ENCODE data around the gene ALDH1A2. TPM values are rescaled to one million over a fixed set of nuclear protein-coding genes. Genes with fewer than 3 reads are reported as not detected.

Gene ALDH1A2
- total RNA-seq, 1 experiment from 2014 or later: not detected

GRCh38 chr15:57925650-57926049 is 139.9 kb downstream of the ALDH1A2 start:
- Histone ChIP-seq H3K4me2 (ENCODE audit: low read depth, low read length, poor library complexity, severe bottlenecking) (no peak overlapping the region), H3K9me2 (replicated peaks; ENCODE audit: insufficient read depth, low read length) (no peaks in the 10 kb centered on the region), H4K20me1 (ENCODE audit: insufficient read depth, low read depth, low read length) (no peaks in the 10 kb centered on the region), H3K27me3 (ENCODE audit: low read length) (no peaks in the 10 kb centered on the region), H3K27ac (ENCODE audit: low read length) (no peak overlapping the region), H3K9me3 (ENCODE audit: low read length) (no peaks in the 10 kb centered on the region), H3K36me3 (ENCODE audit: insufficient read depth, low read length) (no peaks in the 10 kb centered on the region), H3K4me3 (ENCODE audit: low read length) (no peak overlapping the region), H3K4me1 (ENCODE audit: low read length) (no peaks in the 10 kb centered on the region), H3K9ac (ENCODE audit: low read length) (no peak overlapping the region), H2AFZ (ENCODE audit: low read length) (no peak overlapping the region), H3K79me2 (ENCODE audit: low read length) (no peaks in the 10 kb centered on the region)
- DNase-seq: no peak

DNA sequence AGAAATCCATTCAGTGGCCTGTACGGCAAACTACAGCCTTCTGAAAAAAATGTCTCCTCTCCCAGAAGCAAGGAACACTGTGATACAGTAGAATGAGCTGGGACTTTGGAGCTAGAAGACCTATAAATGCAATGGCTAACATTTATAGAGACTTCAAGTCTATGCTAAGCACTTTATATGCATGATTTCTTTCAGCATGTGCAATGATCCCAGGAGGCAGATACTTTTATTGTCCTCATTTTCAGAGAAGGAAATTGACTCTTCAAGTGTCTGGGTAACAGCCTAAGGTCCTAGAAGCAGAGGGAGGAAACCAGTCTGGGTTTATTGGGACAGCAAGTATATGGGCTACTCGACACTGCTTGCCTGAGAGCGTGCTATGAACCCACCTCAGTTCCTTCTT is 140.9 kb downstream of the ALDH1A2 start:
- H4K20me1 ChIP-seq (ENCODE audit: insufficient read depth, low read depth, low read length): no peaks in the 10 kb centered on the region
- no peaks in the 10 kb centered on the region for H3K27me3 ChIP-seq (ENCODE audit: low read length)
- H3K4me2 ChIP-seq (ENCODE audit: low read depth, low read length, poor library complexity, severe bottlenecking): no peak overlapping the region
- H3K9me3 ChIP-seq (ENCODE audit: low read length): no peaks in the 10 kb centered on the region
- H3K4me3 ChIP-seq (ENCODE audit: low read length): no peak overlapping the region
- no peak overlapping the region for H3K9ac ChIP-seq (ENCODE audit: low read length)
- DNase-seq: no peak
- no peak overlapping the region for H3K27ac ChIP-seq (ENCODE audit: low read length)
- H3K36me3 ChIP-seq (ENCODE audit: insufficient read depth, low read length): no peaks in the 10 kb centered on the region
- no peak overlapping the region for H2AFZ ChIP-seq (ENCODE audit: low read length)
- H3K79me2 ChIP-seq (ENCODE audit: low read length): no peaks in the 10 kb centered on the region
- H3K9me2 ChIP-seq (replicated peaks; ENCODE audit: insufficient read depth, low read length): no peaks in the 10 kb centered on the region
- no peaks in the 10 kb centered on the region for H3K4me1 ChIP-seq (ENCODE audit: low read length)

DNA sequence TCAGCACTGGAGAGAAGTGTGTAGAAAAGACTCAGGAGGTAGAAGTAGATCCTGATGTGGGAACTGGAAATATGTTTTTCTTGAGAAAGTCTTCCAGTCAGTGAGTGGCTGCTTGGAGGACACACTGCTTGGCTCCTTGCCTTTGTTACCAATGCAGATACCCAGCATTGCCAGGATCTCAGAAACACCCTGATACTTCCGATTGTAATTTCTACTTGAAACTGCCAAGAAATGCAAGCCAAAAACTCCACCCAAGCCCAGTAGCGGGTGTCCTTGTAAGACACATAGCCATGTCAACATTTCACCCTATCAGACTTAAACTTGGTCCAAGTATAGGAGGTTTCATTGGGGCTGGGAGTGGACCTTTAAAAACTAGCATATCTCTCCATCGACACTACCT is 141.8 kb downstream of the ALDH1A2 start:
- Histone ChIP-seq H3K4me3 (ENCODE audit: low read length) (no peak overlapping the region), H3K4me2 (ENCODE audit: low read depth, low read length, poor library complexity, severe bottlenecking) (no peak overlapping the region), H3K36me3 (ENCODE audit: insufficient read depth, low read length) (no peaks in the 10 kb centered on the region), H3K79me2 (ENCODE audit: low read length) (no peaks in the 10 kb centered on the region), H3K9ac (ENCODE audit: low read length) (no peak overlapping the region), H2AFZ (ENCODE audit: low read length) (no peak overlapping the region), H3K4me1 (ENCODE audit: low read length) (no peaks in the 10 kb centered on the region), H3K9me2 (replicated peaks; ENCODE audit: insufficient read depth, low read length) (no peaks in the 10 kb centered on the region), H3K27ac (ENCODE audit: low read length) (no peak overlapping the region), H3K9me3 (ENCODE audit: low read length) (no peaks in the 10 kb centered on the region), H4K20me1 (ENCODE audit: insufficient read depth, low read depth, low read length) (no peaks in the 10 kb centered on the region), H3K27me3 (ENCODE audit: low read length) (no peaks in the 10 kb centered on the region)
- no peak for DNase-seq

DNA sequence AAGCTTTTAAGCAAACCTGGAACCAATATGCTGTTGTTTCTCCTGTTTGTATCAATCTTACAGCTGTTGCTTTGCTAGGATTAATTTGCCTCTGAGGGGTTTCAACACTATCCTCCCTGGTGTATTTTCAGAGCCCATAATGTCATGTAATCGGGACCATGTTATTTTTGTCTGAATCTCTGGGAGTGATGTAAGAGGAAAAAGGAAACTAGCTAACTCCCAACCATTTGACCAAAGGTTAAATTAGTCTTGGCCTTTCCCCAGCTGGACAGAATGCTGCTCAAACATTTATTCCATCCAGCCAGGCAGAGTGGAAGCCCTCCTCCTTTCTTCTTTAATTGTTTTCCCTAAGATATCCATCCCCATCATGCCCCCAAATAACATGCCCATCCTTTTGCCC is 142.2 kb downstream of the ALDH1A2 start:
- Histone ChIP-seq H3K79me2 (ENCODE audit: low read length) (no peaks in the 10 kb centered on the region), H2AFZ (ENCODE audit: low read length) (no peak overlapping the region), H3K9me2 (replicated peaks; ENCODE audit: insufficient read depth, low read length) (no peaks in the 10 kb centered on the region), H3K27me3 (ENCODE audit: low read length) (no peaks in the 10 kb centered on the region), H3K36me3 (ENCODE audit: insufficient read depth, low read length) (no peaks in the 10 kb centered on the region), H3K4me3 (ENCODE audit: low read length) (no peak overlapping the region), H3K9me3 (ENCODE audit: low read length) (no peaks in the 10 kb centered on the region), H3K4me1 (ENCODE audit: low read length) (no peaks in the 10 kb centered on the region), H4K20me1 (ENCODE audit: insufficient read depth, low read depth, low read length) (no peaks in the 10 kb centered on the region), H3K4me2 (ENCODE audit: low read depth, low read length, poor library complexity, severe bottlenecking) (no peak overlapping the region), H3K9ac (ENCODE audit: low read length) (no peak overlapping the region), H3K27ac (ENCODE audit: low read length) (no peak overlapping the region)
- DNase-seq: no peak

DNA sequence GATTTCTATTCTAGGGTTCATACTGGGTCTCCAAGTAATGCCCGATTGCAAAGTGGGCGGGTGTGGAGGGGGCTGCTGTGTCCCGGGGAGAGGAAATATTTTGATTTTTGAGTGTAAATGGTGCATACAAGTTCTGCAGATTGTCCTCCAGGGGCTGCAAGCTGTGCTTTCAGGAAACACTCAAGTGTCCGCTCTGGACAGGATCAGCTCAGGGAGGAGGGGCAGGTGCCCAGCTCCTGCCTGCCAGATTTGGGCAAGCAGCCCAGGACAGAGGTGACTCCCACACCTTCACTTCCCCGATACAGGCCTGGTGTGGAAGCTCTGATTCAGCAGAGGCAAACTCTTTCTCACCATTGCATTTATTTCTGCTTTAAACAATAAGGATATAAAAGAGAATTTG is 142.7 kb downstream of the ALDH1A2 start:
- Histone ChIP-seq H3K4me1 (ENCODE audit: low read length) (no peaks in the 10 kb centered on the region), H3K4me3 (ENCODE audit: low read length) (no peak overlapping the region), H3K27ac (ENCODE audit: low read length) (no peak overlapping the region), H3K9ac (ENCODE audit: low read length) (no peak overlapping the region), H3K27me3 (ENCODE audit: low read length) (no peaks in the 10 kb centered on the region), H3K4me2 (ENCODE audit: low read depth, low read length, poor library complexity, severe bottlenecking) (no peak overlapping the region), H3K79me2 (ENCODE audit: low read length) (no peaks in the 10 kb centered on the region), H4K20me1 (ENCODE audit: insufficient read depth, low read depth, low read length) (no peaks in the 10 kb centered on the region), H2AFZ (ENCODE audit: low read length) (no peak overlapping the region), H3K9me3 (ENCODE audit: low read length) (no peaks in the 10 kb centered on the region), H3K36me3 (ENCODE audit: insufficient read depth, low read length) (no peaks in the 10 kb centered on the region), H3K9me2 (replicated peaks; ENCODE audit: insufficient read depth, low read length) (no peaks in the 10 kb centered on the region)
- no peak for DNase-seq

GRCh38 chr15:57921371-57921770 is 144.1 kb downstream of the ALDH1A2 start:
- Histone ChIP-seq H3K4me3 (ENCODE audit: low read length) (no peak overlapping the region), H3K36me3 (ENCODE audit: insufficient read depth, low read length) (no peaks in the 10 kb centered on the region), H2AFZ (ENCODE audit: low read length) (no peak overlapping the region), H3K27me3 (ENCODE audit: low read length) (no peaks in the 10 kb centered on the region), H3K9ac (ENCODE audit: low read length) (no peak overlapping the region), H4K20me1 (ENCODE audit: insufficient read depth, low read depth, low read length) (no peaks in the 10 kb centered on the region), H3K4me2 (ENCODE audit: low read depth, low read length, poor library complexity, severe bottlenecking) (no peak overlapping the region), H3K4me1 (ENCODE audit: low read length) (no peaks in the 10 kb centered on the region), H3K9me2 (replicated peaks; ENCODE audit: insufficient read depth, low read length) (no peaks in the 10 kb centered on the region), H3K27ac (ENCODE audit: low read length) (no peak overlapping the region), H3K79me2 (ENCODE audit: low read length) (no peaks in the 10 kb centered on the region), H3K9me3 (ENCODE audit: low read length) (no peaks in the 10 kb centered on the region)
- DNase-seq: no peak

- H3K4me3 ChIP-seq (ENCODE audit: low read length): no peak overlapping the region
- no peak overlapping the region for H3K27ac ChIP-seq (ENCODE audit: low read length)
- H3K9me2 ChIP-seq (replicated peaks; ENCODE audit: insufficient read depth, low read length): no peaks in the 10 kb centered on the region
- H3K36me3 ChIP-seq (ENCODE audit: insufficient read depth, low read length): no peaks in the 10 kb centered on the region
- no peaks in the 10 kb centered on the region for H3K79me2 ChIP-seq (ENCODE audit: low read length)
- H3K9me3 ChIP-seq (ENCODE audit: low read length): no peaks in the 10 kb centered on the region
- no peaks in the 10 kb centered on the region for H4K20me1 ChIP-seq (ENCODE audit: insufficient read depth, low read depth, low read length)
- DNase-seq: no peak
- H2AFZ ChIP-seq (ENCODE audit: low read length): no peak overlapping the region
- H3K4me2 ChIP-seq (ENCODE audit: low read depth, low read length, poor library complexity, severe bottlenecking): no peak overlapping the region
- no peak overlapping the region for H3K9ac ChIP-seq (ENCODE audit: low read length)
- H3K4me1 ChIP-seq (ENCODE audit: low read length): no peaks in the 10 kb centered on the region
- no peaks in the 10 kb centered on the region for H3K27me3 ChIP-seq (ENCODE audit: low read length)
Measured at GRCh38 chr15:57920911-57921310, 144.6 kb downstream of the ALDH1A2 start.

GRCh38 chr15:57919754-57920153 is 145.8 kb downstream of the ALDH1A2 start:
- no peak overlapping the region for H2AFZ ChIP-seq (ENCODE audit: low read length)
- no peaks in the 10 kb centered on the region for H3K36me3 ChIP-seq (ENCODE audit: insufficient read depth, low read length)
- no peaks in the 10 kb centered on the region for H3K9me2 ChIP-seq (replicated peaks; ENCODE audit: insufficient read depth, low read length)
- H3K9ac ChIP-seq (ENCODE audit: low read length): no peak overlapping the region
- DNase-seq: no peak
- no peaks in the 10 kb centered on the region for H3K9me3 ChIP-seq (ENCODE audit: low read length)
- no peak overlapping the region for H3K4me2 ChIP-seq (ENCODE audit: low read depth, low read length, poor library complexity, severe bottlenecking)
- H3K79me2 ChIP-seq (ENCODE audit: low read length): no peaks in the 10 kb centered on the region
- H4K20me1 ChIP-seq (ENCODE audit: insufficient read depth, low read depth, low read length): no peaks in the 10 kb centered on the region
- H3K27me3 ChIP-seq (ENCODE audit: low read length): no peaks in the 10 kb centered on the region
- H3K4me1 ChIP-seq (ENCODE audit: low read length): no peaks in the 10 kb centered on the region
- H3K27ac ChIP-seq (ENCODE audit: low read length): no peak overlapping the region
- H3K4me3 ChIP-seq (ENCODE audit: low read length): no peak overlapping the region

DNA sequence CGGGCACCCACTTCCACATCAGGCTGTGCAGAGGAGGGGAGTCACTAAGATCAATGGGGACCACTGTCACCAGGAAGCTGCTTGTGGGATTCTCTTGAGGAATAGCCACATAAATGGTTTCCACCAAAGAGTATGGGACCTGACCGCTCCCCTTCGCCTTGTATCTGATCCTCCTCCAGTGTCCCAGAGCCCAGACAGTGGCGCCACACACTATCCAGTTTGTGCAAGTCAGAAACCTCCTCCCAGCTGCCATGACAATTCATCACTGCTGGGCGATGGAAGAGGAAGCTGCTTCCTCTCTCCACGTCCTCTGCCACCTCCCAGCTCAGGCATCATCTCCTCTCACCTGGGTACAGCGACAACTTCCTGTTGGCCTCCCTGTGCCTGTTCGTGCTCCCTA is 147.5 kb downstream of the ALDH1A2 start:
- H3K4me3 ChIP-seq (ENCODE audit: low read length): no peak overlapping the region
- H2AFZ ChIP-seq (ENCODE audit: low read length): no peak overlapping the region
- no peak overlapping the region for H3K27ac ChIP-seq (ENCODE audit: low read length)
- no peaks in the 10 kb centered on the region for H3K27me3 ChIP-seq (ENCODE audit: low read length)
- no peak for DNase-seq
- H3K4me1 ChIP-seq (ENCODE audit: low read length): no peaks in the 10 kb centered on the region
- H3K36me3 ChIP-seq (ENCODE audit: insufficient read depth, low read length): no peaks in the 10 kb centered on the region
- H3K9me2 ChIP-seq (replicated peaks; ENCODE audit: insufficient read depth, low read length): no peaks in the 10 kb centered on the region
- H4K20me1 ChIP-seq (ENCODE audit: insufficient read depth, low read depth, low read length): no peaks in the 10 kb centered on the region
- H3K9ac ChIP-seq (ENCODE audit: low read length): no peak overlapping the region
- H3K9me3 ChIP-seq (ENCODE audit: low read length): no peaks in the 10 kb centered on the region
- no peaks in the 10 kb centered on the region for H3K79me2 ChIP-seq (ENCODE audit: low read length)
- H3K4me2 ChIP-seq (ENCODE audit: low read depth, low read length, poor library complexity, severe bottlenecking): no peak overlapping the region
